Mesendoderm (in vitro differentiated cells): ENCODE measurements around the gene CLN6.

Experiments
- DNase-seq: peaks from one replicate; pipeline ENCODE4 v3.0.0; 2013
- H2AK5ac ChIP-seq: 2 replicates; pipeline ENCODE4 v1.6.1; 2013; ENCODE audit warnings: low read length, inconsistent platforms
- H2BK120ac ChIP-seq: 2 replicates; pipeline ENCODE4 v1.6.1; 2013; ENCODE audit warnings: low read depth, mild to moderate bottlenecking, low read length, moderate library complexity, mixed read lengths
- H2BK15ac ChIP-seq: replicated peaks from 2 replicates; pipeline ENCODE4 v1.6.1; 2013; ENCODE audit warnings: low read depth, mild to moderate bottlenecking, moderate library complexity
- H2BK5ac ChIP-seq: 2 replicates; pipeline ENCODE4 v1.6.1; 2013; ENCODE audit warnings: low read length, inconsistent platforms
- H3K18ac ChIP-seq: 2 replicates; pipeline ENCODE4 v1.6.1; 2013; ENCODE audit warnings: mild to moderate bottlenecking, low read length, mixed read lengths
- H3K23ac ChIP-seq: one replicate; pipeline ENCODE4 v1.6.1; 2013; ENCODE audit warnings: low read length
- H3K27ac ChIP-seq: 2 replicates; pipeline ENCODE4 v1.5.1; 2013; ENCODE audit warnings: low read depth, mild to moderate bottlenecking, inconsistent platforms, low read length, moderate library complexity
- H3K27me3 ChIP-seq: 2 replicates; pipeline ENCODE4 v1.6.1; 2013; ENCODE audit warnings: low read length, control low read depth, mild to moderate bottlenecking, inconsistent platforms; ENCODE audit not compliant: insufficient read depth, poor library complexity
- H3K36me3 ChIP-seq: 2 replicates; pipeline ENCODE4 v1.6.1; 2013; ENCODE audit warnings: low read length, inconsistent platforms; ENCODE audit not compliant: control insufficient read depth, insufficient read depth
- H3K4ac ChIP-seq: one replicate; pipeline ENCODE4 v1.6.1; 2013; ENCODE audit warnings: low read depth, mild to moderate bottlenecking, low read length, moderate library complexity
- H3K4me1 ChIP-seq: 2 replicates; pipeline ENCODE4 v1.6.1; 2013; ENCODE audit warnings: low read depth, low read length, inconsistent platforms; ENCODE audit not compliant: control insufficient read depth
- H3K4me2 ChIP-seq: 2 replicates; pipeline ENCODE4 v1.6.1; 2013; ENCODE audit warnings: low read length
- H3K4me3 ChIP-seq: 2 replicates; pipeline ENCODE4 v1.5.1; 2013; ENCODE audit warnings: mild to moderate bottlenecking, low read length
- H3K56ac ChIP-seq: one replicate; pipeline ENCODE4 v1.6.1; 2013; ENCODE audit warnings: low read length
- H3K79me1 ChIP-seq: 2 replicates; pipeline ENCODE4 v1.6.1; 2013; ENCODE audit warnings: low read length, inconsistent platforms
- H3K79me2 ChIP-seq: 2 replicates; pipeline ENCODE4 v1.6.1; 2013; ENCODE audit warnings: mild to moderate bottlenecking, low read length; ENCODE audit not compliant: control insufficient read depth, insufficient read depth
- H3K9ac ChIP-seq: 2 replicates; pipeline ENCODE4 v1.6.1; 2013; ENCODE audit warnings: low read length, inconsistent platforms
- H4K5ac ChIP-seq: one replicate; pipeline ENCODE4 v1.6.1; 2013; ENCODE audit warnings: low read length
- H4K8ac ChIP-seq: one replicate; pipeline ENCODE4 v1.6.1; 2013; ENCODE audit warnings: low read depth, mild to moderate bottlenecking, control low read depth, low read length, moderate library complexity
- WGBS: extraction: QIAGEN DNeasy Blood & Tissue Kit; methylation state at CpG from one replicate; pipeline ENCODE4 v1.1.7; 2013; ENCODE audit warnings: low lambda C conversion rate, missing lambda C conversion rate; ENCODE audit not compliant: insufficient coverage; ENCODE audit errors: extremely low coverage; 5-methylcytosine and 5-hydroxymethylcytosine counted together

CLN6 gene

GRCh38 chr15:68188647-68189046 is 40.9 kb downstream of the CLN6 start:
- no peak overlapping the region for H3K4me2 ChIP-seq
- H3K4me1 ChIP-seq: no peaks in the 10 kb centered on the region
- H3K36me3 ChIP-seq: peaks cover 6% of the 10 kb centered on the region
- H4K8ac ChIP-seq: no peak overlapping the region
- no peak overlapping the region for H2AK5ac ChIP-seq
- no peak overlapping the region for H3K27ac ChIP-seq
- H3K79me1 ChIP-seq: no peaks in the 10 kb centered on the region
- WGBS: no CpG with 5 or more reads among the region's 2 CpGs
- no peak overlapping the region for H4K5ac ChIP-seq
- H2BK120ac ChIP-seq: no peak overlapping the region
- no peak overlapping the region for H3K4me3 ChIP-seq
- H2BK5ac ChIP-seq: no peak overlapping the region
- H2BK15ac ChIP-seq: no peak overlapping the region
- no peak overlapping the region for H3K4ac ChIP-seq
- no peaks in the 10 kb centered on the region for H3K27me3 ChIP-seq
- DNase-seq: no peak
- no peak overlapping the region for H3K23ac ChIP-seq
- H3K79me2 ChIP-seq: no peaks in the 10 kb centered on the region
- no peak overlapping the region for H3K56ac ChIP-seq
- no peak overlapping the region for H3K18ac ChIP-seq
- no peak overlapping the region for H3K9ac ChIP-seq

- Histone ChIP-seq H3K36me3 (peaks cover 7% of the 10 kb centered on the region), H3K27me3 (no peaks in the 10 kb centered on the region), H3K79me2 (no peaks in the 10 kb centered on the region), H3K4ac (no peak overlapping the region), H3K4me2 (no peak overlapping the region), H2AK5ac (no peak overlapping the region), H3K4me3 (no peak overlapping the region), H4K8ac (no peak overlapping the region), H3K18ac (no peak overlapping the region), H2BK5ac (no peak overlapping the region), H3K27ac (no peak overlapping the region), H3K56ac (no peak overlapping the region), H2BK15ac (no peak overlapping the region), H4K5ac (no peak overlapping the region), H2BK120ac (no peak overlapping the region), H3K9ac (no peak overlapping the region), H3K4me1 (no peaks in the 10 kb centered on the region), H3K23ac (no peak overlapping the region), H3K79me1 (no peaks in the 10 kb centered on the region)
- no CpG with 5 or more reads among the region's 9 CpGs for WGBS
- DNase-seq: no peak
Observed at GRCh38 chr15:68187559-68187958, 42.0 kb downstream of the CLN6 start.

GRCh38 chr15:68186671-68187397 is 42.7 kb downstream of the CLN6 start:
- no peak overlapping the region for H2AK5ac ChIP-seq
- H3K27ac ChIP-seq: no peak overlapping the region
- H3K4me3 ChIP-seq: no peak overlapping the region
- H3K27me3 ChIP-seq: no peaks in the 10 kb centered on the region
- H3K79me1 ChIP-seq: no peaks in the 10 kb centered on the region
- no peak overlapping the region for H3K4me2 ChIP-seq
- WGBS: no CpG with 5 or more reads among the region's 5 CpGs
- no peak overlapping the region for H4K8ac ChIP-seq
- no peak overlapping the region for H4K5ac ChIP-seq
- no peak overlapping the region for H2BK120ac ChIP-seq
- H3K56ac ChIP-seq: no peak overlapping the region
- no peaks in the 10 kb centered on the region for H3K4me1 ChIP-seq
- DNase-seq: no peak
- no peaks in the 10 kb centered on the region for H3K79me2 ChIP-seq
- no peak overlapping the region for H3K18ac ChIP-seq
- no peak overlapping the region for H2BK15ac ChIP-seq
- H3K36me3 ChIP-seq: peaks cover 7% of the 10 kb centered on the region
- no peak overlapping the region for H2BK5ac ChIP-seq
- no peak overlapping the region for H3K4ac ChIP-seq
- no peak overlapping the region for H3K9ac ChIP-seq
- no peak overlapping the region for H3K23ac ChIP-seq

- H2BK5ac ChIP-seq: no peak overlapping the region
- H3K79me1 ChIP-seq: no peaks in the 10 kb centered on the region
- no peak overlapping the region for H3K23ac ChIP-seq
- DNase-seq: no peak
- no peak overlapping the region for H3K9ac ChIP-seq
- H3K4ac ChIP-seq: no peak overlapping the region
- no peaks in the 10 kb centered on the region for H3K4me1 ChIP-seq
- no peak overlapping the region for H3K18ac ChIP-seq
- H2BK120ac ChIP-seq: no peak overlapping the region
- no peak overlapping the region for H3K27ac ChIP-seq
- H3K27me3 ChIP-seq: no peaks in the 10 kb centered on the region
- H2BK15ac ChIP-seq: no peak overlapping the region
- no peak overlapping the region for H3K4me3 ChIP-seq
- no peak overlapping the region for H3K56ac ChIP-seq
- no peak overlapping the region for H3K4me2 ChIP-seq
- peaks cover 9% of the 10 kb centered on the region for H3K36me3 ChIP-seq
- no peak overlapping the region for H4K8ac ChIP-seq
- H4K5ac ChIP-seq: no peak overlapping the region
- H2AK5ac ChIP-seq: no peak overlapping the region
- no CpG with 5 or more reads among the region's 5 CpGs for WGBS
- H3K79me2 ChIP-seq: no peaks in the 10 kb centered on the region
Observed at GRCh38 chr15:68184616-68185480, 44.7 kb downstream of the CLN6 start.

GRCh38 chr15:68183616-68184315 is 45.8 kb downstream of the CLN6 start:
- H2BK5ac ChIP-seq: no peak overlapping the region
- H3K23ac ChIP-seq: no peak overlapping the region
- H3K36me3 ChIP-seq: peaks cover 9% of the 10 kb centered on the region
- H3K56ac ChIP-seq: no peak overlapping the region
- no peaks in the 10 kb centered on the region for H3K79me2 ChIP-seq
- no peak overlapping the region for H3K27ac ChIP-seq
- DNase-seq: no peak
- H4K5ac ChIP-seq: no peak overlapping the region
- H3K9ac ChIP-seq: no peak overlapping the region
- WGBS: no CpG with 5 or more reads among the region's 5 CpGs
- H2BK15ac ChIP-seq: no peak overlapping the region
- H2BK120ac ChIP-seq: no peak overlapping the region
- H3K79me1 ChIP-seq: no peaks in the 10 kb centered on the region
- H3K18ac ChIP-seq: no peak overlapping the region
- no peak overlapping the region for H2AK5ac ChIP-seq
- no peak overlapping the region for H3K4ac ChIP-seq
- H3K4me1 ChIP-seq: no peaks in the 10 kb centered on the region
- no peak overlapping the region for H3K4me2 ChIP-seq
- H3K27me3 ChIP-seq: no peaks in the 10 kb centered on the region
- no peak overlapping the region for H4K8ac ChIP-seq
- no peak overlapping the region for H3K4me3 ChIP-seq
